HG02870 (cell line): ENCODE results near the gene ETFB.
"Not testable (repeated sequence)": the region's sequence is repeated elsewhere in the genome, so short reads cannot be mapped to it uniquely, and the experiment has no call there.

Source experiments
- ATAC-seq: cut with Tn5 transposase; IDR thresholded peaks from one replicate; pipeline ENCODE4 v1.9.1; 2021; ENCODE audit warnings: mild to moderate bottlenecking, moderate library complexity; ENCODE audit not compliant: unreplicated experiment

ETFB gene

DNA sequence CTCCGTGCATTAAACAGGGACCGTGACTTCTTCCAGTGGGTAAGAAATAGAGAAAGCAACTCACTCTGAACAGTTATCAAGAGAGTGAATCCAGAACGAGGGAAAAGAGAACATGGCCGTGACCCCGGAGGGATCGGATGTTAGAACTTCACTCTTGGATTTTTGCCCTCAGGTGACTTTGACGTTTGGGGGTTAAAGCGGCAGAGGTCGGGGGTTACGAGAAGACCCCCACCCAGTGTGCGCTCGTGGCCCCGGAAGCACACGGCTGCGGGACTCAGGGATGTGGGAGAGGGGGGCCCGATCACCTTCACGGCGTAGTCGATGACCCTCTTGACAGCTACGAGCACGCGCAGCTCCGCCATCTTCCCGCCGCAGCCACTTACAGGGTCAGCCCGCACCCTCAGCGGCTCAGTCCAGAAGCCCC is at the start of gene ETFB:
ETFB (minus strand) TSS at position 424 of the 424 bp plus-strand sequence; CDS start at position 362, 62 bp downstream.
- no peak for ATAC-seq

DNA sequence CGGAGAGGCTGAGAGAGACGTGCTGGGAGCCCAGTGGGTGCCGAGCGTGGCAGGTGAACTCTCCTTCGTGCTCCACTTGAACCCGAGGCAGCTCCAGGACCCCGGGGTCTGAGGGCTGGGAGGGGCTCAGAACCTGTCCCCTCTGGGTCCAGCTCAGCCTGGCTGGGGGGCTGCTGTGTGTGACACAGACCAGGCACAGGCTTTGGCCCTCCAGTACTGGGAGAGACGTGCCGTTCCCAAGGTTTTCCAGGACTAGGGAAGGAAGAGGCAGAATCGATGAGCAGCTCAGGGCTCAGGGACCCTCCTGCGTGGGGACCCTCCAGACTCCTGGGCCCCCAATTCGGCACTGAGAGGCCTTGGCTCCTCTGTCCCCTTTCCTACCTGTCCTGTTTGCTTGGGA is 49.0 kb upstream of the ETFB start:
- ATAC-seq = no peak

DNA sequence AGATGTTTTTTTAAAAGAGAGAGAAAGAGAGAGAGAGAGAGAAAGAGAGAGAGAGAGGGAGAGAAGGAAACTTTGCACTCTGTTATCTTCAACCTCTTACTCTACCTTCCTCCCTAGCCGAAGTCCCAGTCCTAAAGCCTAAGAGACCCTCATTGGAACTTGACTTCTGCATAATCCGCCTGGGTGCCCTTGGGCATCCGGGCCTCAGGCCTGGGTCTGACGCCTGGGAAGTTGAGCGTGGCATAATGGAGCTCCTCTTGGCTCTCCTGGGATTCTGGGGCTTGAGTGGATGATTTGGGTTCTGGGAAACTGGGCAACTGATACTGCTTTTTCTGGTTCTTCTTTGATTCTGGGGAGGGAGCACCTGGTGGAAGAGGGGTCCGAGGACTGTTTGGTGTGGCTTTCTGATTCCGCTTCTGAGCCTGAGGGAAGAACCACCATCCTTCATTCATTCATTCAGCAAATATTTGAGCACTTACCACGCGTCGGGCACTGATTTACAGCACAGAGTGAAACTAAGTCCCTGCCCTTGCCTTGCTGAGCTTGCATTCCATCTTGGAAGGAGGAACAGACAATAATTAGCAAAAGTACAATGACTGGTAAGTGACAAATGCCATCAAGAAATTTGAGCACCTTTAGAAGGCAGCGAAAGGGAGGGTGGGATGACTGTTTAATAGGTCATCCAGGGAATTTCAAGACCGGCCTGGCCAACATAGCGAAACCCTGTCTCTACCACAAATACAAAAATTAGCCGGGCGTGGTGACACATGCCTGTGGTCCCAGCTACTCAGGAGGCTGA is 45.0 kb upstream of the ETFB start:
- no peak for ATAC-seq

DNA sequence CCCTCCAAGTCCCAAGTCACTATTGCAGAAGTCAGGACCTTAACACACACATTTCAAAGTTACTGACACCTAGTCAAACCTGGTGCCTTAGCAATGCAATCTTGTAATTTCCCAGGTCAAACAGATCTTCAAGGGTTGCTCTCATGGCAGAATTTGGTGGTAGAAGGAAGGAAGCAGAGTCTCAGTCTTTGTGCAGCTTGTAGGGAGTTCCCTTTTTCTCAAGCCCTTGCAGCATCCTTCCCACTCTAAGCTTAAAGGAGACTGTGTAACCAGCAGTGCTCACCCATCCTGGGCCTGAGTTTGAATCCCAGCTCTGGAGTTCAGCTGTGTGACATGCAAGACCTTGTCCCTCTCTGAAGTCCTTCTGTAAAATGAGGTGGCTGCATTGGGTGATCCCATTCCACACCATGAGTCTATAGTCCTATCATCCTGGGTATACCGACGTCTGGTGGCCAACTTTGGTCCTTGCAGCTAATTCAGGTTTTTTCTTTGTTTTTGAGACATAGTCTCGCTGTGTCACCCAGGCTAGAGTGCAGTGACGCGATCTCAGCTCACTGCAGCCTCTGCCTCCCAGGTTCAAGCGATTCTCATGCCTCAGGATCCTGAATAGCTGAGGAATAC is 41.4 kb upstream of the ETFB start:
- ATAC-seq = no peak

DNA sequence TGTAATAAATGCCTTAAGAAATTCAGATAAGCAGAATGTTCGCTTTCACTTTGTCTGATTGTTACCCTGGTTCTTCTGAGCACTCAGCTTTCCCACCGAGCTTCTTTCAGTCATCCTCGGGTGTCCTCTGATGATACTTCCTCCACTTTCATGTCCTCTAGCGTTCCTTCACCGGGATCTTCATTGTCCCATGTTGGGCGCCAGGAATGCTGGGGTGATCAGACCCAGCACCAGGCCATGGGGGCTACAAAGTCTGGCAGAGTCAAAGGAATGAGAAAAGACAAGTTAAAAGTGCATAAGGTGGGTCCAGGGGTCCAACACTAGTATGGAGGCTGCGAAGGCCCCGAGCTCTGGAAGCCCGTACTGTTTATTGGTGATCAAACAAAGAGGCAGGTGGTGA is 35.9 kb upstream of the ETFB start:
- no peak for ATAC-seq

DNA sequence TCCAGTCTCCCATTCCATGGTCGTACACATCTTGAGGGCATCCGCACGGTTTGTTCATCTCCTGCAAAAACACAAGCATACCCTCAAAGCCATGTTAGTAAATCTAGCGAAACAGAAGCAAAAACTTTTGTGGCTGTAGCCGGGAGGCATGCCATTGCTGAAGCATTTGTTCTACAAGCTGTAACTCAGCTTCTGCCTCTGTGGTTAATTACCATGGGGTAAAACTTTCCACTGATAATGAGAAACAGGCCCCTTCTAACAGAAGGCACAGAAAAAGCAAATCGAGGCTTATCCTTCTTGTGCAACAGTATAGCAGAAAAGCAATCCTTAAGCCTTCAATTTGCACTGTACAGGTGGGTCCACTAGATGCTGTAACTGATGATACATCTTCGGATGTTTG is 33.7 kb upstream of the ETFB start:
- ATAC-seq = not testable (repeated sequence)

DNA sequence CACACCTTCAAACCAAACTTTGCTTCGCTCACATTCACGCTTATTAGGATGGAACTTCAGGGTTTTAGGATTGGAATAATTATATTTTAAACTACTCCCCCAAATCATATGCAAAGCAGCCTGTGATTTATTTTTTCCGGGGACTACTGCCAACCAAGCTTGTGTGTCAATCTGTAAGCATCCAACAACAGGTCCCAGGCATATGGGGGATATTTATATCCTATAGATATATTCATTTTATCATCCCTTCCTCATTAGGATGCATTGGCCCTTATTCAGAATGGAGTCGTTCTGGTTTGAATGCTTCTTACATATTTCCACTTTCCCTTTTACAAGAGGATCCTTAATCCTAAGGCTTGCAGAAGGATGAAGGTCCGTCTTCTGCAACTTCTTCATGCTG is 33.0 kb upstream of the ETFB start:
- no peak for ATAC-seq

DNA sequence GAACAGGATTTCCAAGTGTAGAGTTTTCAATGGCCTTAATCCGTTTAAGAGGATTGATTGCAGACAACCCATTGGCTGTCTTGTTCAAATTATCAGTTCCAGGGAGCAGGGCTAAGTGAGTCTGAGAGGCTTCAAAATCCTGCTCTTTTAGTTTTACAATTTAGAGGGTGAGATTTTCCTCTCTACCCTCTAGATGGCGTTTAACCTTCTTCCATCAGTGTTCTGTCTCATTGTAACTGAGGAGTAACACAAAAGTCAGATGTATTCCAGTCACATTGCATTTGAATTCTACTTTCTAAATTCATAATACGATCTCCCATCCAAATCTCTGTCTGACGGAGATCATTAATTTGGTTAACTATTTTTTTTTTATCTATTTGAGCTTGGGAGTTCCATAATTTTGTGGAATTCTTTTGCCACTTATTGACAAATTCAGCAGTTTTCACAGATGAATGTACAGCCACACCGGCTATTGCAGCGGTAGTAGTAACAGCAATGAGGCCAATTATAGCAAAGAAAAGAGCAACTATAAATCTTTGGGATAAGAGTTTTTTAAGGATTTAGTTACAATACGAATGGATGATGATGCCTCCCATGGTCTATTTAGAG is 32.0 kb upstream of the ETFB start:
- no peak for ATAC-seq

DNA sequence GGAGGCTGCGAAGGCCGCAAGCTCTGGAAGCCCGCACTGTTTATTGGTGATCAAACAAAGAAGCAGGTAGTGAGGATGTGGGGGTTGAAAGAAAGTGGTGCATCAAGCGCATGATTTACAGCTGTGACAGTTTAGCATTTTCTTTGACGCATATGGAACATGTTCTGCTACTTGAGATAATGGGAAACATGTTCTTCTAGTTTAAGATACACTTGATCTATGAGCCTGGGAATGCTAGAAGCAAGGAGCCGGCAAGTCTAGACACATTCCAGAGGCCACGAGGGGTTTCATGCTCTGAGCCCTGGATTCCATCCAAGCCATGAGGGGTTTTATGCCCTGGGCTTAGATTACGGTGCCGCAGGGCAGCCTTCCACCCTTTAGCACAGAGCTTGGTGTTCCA is 31.3 kb upstream of the ETFB start:
- ATAC-seq = not testable (repeated sequence)

DNA sequence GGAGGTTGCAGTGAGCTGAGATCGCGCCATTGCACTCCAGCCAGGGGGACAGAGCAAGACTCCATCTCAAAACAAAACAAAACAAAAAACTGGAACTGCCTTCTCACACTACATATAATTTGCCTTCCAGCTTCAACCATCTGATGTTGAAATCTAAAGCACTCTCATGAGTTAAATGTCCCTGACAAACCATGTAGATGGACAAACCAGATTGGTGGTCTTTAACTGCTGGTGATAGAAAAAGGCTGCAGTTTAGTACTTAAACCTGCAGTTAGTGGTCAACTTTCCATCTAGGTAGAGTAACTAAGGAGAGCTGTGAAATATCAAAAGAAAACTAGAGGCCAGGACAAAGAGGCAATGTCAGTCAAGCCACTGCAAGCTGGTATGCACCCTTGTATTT is 30.0 kb upstream of the ETFB start:
- ATAC-seq = no peak

DNA sequence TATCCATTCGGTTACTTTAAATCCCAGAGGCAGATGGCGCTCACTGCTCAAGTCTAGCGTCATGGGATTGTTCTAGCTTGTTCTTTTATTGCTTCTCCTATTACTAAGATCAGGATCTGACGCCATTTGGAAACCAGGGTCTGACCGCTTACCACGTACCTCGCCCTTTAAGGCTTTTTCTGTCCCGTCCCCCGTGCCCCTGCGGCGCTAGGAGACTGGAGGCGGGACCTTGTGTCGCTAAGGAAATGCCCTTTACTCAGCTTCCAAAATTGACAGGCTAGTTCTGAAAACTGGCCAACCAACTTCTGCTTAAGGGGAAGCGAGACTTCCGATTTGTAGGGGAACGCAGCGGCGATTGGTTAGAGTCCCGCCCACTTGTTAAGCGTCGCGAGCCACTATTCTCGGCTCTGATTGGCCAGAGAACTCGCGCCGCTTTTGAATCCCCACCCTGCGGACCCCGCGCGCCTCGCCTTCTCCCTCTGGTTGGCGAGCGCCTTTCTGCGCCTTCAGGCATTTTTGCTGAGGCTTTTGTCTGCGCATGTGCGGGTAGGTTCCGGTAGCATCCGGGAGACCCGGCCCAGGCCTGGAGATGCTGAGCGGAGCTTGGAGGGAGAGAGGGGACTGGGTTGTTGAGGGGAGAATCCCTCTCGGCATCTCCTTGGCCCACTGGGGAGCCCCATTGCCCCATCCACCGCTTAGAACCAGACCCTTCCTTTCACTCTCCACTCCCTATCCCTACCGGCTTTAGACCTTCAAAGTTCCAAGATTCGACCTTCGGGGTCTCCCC is 28.1 kb upstream of the ETFB start:
- peak; percentile 85 for ATAC-seq

DNA sequence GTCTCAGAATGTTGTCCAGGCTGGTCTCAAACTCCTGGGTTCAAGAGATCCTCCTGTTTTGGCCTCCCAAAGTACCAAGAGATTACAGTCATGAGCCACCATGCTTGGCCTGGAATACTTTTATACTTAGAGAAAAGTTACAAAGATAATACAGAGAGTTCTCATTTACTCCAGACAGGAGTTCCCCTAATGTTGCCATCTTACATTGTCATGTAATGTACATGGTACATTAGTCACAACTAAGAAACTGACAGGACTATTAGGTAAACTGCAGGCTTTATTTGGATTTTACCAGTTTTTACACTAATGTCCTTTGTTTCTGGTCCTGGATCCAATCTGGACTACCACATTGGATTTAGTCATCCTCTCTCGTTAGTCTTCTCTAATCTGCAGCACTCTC is 26.5 kb upstream of the ETFB start:
- no peak for ATAC-seq

DNA sequence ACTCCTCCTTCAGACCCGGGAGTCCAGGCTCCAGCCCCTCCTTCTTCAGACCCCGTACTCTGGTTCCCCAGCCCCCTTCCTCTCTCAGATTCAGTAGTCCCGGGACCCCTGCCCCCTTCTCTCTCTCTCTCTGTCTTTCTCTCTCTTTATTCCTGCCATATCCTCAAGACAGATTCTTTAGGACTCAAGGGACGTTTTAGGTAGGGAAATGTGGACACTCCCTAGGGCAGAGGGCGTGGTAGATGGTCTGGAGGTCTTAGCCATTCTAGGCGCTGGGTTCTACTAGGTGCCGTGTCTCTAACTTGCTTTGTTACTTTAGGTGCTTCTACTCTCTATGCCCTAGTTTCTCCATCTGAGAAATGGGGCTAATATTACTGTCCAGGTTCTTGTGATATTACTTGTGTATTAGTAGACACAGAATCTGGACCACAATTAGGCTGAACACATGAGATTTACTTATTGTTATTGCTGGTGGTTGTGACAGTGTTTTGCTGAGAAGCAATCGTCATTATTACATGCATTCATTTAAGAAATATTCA is 25.0 kb upstream of the ETFB start:
- no peak for ATAC-seq

DNA sequence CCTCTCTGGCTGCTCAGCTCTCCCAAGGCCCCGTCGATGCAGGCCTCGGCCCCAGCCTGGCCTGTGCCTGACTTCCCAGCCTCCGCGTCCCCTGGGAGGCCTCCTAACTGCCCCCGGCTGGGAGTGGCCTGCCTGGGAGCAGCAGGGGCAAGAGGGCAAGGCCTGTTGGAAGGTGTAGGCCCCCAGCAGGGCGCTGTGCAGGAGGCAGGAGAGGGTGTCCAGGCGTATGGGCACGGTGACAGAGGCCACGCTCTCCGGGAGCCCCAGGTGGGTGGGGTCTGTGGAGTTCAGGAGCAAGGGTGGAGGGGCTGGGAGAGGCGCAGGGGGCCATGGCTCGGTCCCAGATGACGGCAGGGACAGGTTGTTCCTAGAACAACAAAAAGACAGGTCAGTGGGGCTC is 23.0 kb upstream of the ETFB start:
- no peak for ATAC-seq

DNA sequence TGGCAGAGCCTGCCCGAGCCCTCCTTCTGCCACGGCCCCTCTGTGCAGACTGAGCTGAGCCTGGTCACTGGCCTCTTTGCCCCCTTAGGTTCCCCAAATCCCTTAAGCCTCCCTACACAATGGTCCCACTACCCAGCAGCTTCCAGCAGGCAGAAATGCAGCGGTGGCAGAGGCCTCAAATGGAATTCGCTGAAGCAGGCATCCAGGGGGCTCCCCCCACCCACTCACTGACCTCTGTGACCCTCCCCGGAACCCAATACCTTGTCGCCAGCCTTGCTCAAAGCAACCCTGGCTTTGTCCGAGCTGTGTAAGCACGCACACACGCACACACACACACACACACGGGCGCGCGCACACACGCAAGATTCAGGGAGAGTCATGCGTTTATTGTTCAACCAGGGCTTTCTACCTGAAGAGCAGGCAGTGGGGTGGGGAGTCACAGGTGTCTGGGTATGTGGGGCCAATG is 21.8 kb upstream of the ETFB start, which contains the start of gene LIM2:
LIM2 (minus strand) TSS at position 51 of the 466 bp plus-strand sequence. CDS start 531 bp downstream, outside the sequence.
- ATAC-seq = no peak

DNA sequence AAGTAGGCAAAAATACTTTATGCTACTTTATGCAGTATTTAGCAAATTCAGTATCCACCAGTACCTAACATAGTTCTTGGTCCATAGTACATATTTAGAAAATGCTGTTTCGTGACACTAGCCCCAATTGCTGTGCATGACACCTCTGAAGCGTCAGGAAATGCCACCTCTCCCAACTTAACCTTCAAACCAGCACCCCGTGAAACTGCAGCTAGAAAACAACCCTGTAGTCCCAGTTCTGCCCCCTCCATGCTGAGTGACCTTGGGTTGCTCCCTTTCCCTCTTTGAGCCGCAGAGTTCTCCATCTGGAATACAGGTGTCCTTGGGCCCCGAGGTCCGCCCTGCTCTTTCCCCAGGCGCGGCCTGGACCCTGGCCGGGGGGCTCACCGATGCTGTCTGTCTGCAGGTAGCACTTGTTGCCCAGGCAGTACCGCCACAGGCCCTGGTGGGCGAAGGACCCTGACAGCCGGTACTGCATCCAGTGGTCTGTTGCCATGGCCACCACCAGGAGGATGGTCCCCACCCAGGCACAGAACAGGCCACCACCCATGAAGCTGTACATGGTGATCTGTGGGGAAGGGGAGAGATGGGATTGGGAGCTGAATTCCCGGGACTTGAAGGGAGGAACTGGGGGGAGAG is 20.8 kb upstream of the ETFB start:
- no peak for ATAC-seq

DNA sequence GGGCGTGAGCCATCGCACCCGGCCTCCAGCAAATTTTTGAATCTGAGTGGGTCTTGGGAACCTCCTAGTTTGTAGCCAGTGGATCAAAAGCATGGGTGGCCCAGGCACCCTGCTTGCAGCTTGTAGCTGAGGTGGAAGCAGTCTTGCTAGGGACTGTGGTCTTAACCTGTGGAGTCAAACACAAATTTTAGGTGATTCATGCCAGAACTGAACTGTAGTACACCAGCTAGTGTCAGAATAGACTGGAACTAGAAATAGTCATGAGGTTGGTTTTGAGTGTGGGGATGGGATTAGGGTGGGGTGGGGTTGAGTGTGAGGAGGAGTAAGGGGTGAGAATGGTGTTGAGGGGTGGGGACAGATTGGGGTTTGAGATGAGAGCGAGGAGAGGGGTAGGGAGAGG is 15.8 kb upstream of the ETFB start:
- ATAC-seq = no peak

DNA sequence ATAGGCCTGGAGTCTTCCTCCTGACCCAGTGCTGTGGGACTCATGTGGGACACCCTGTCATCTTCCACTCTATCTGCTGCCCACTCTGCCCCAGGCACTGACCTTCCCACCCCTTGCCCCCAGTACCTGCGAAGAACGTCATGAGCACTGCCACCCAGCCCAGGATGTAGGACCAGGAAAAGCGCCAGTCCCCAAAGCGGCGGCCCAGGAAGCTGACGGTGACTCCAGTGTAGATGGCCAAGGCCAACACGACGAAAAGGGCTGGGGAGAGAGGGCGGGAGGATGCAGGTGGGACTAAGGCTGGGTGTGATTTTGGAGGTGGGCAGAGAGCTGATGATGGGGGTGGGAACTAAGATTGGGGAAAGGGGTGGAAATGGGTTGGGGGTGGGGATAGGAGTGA is 14.2 kb upstream of the ETFB start:
- no peak for ATAC-seq

DNA sequence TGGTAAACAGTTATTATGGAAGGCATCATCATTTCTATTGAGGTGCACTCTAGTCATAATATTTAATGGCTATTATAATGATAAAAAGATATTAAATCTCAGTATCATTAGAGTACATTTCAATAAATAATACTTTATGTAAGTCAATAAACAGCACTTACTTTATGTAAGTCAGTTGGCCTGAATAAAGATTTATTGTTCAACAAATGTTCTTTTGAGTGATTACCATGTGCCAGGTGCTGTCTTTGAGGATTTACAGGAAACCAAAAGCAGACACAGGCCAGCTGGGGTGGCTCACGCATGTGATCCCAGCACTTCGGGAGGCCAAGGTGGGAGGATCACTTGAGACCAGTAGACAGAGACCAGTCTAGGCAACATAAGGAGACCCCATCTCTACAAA is 11.2 kb upstream of the ETFB start:
- no peak for ATAC-seq

DNA sequence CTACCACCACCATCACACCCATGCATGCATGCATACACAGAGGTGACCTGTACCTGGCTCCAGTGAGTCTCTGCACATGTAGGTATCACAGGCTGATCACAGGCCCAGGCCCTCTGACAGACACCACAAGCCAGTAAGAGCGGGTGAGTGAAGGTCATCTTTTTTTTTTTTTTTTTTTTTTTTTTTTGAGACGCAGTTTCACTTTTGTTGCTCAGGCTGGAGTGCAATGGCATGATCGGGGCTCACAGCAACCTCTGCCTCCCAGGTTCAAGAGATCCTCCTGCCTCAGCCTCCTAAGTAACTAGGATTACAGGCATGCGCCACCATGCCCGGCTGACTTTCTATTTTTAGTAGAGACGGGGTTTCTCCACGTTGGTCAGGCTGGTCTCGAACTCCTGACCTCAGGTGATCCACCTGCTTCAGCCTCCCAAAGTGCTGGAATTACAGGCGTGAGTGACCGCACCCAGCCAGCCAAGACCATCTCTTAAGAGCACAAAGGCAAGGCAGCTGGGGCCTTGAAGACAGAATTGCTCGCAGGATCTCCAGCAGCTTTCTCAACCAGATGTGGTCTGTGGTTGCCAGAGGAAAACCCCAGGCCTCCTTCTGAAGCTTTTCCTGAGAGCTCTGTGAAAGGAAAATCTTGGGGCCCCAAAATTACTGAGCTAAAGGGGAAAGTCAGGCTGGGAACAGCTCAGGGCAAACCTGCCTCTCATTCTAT is 9.5 kb upstream of the ETFB start:
- ATAC-seq = no peak
